Measurements from ENCODE around the gene CDKAL1. TPM values are rescaled to one million over a fixed set of nuclear protein-coding genes. Genes with fewer than 3 reads are reported as not detected.

Gene CDKAL1
- total and polyA plus RNA-seq, 2 donors (not counting 3 experiments of a cell fraction or from before 2014, with no cell fraction given), result 6.1 to 20.5 TPM

GRCh38 chr6:21158149-21158548 lies 623.9 kb downstream of the CDKAL1 start:
- dilution Hi-C loops (cut with MboI; ENCODE audit: extremely low pct_ligation_motif_present, low sequenced_read_pairs) (no loop called here), intact Hi-C loops (cut with micrococcal nuclease) (no loop called here)
- TF ChIP-seq JUN (IDR thresholded peaks at IDR 0.05; ENCODE audit: borderline replicate concordance, insufficient read depth, insufficient read length, low read depth), result no peak
- TF ChIP-seq EZH2 (IDR thresholded peaks at IDR 0.05; ENCODE audit: borderline replicate concordance, low read depth, low read length, severe bottlenecking), result no peak
- no peak for TF ChIP-seq GATA2 (IDR thresholded peaks at IDR 0.05; ENCODE audit: insufficient read depth, insufficient read length, low read depth, low read length)
- TF ChIP-seq MAX (IDR thresholded peaks at IDR 0.05; ENCODE audit: insufficient read depth, insufficient read length), result no peak
- TF ChIP-seq POLR2A (IDR thresholded peaks at IDR 0.05; ENCODE audit: low read depth, low read length), result no peak
- TF ChIP-seq, protein P1, sequence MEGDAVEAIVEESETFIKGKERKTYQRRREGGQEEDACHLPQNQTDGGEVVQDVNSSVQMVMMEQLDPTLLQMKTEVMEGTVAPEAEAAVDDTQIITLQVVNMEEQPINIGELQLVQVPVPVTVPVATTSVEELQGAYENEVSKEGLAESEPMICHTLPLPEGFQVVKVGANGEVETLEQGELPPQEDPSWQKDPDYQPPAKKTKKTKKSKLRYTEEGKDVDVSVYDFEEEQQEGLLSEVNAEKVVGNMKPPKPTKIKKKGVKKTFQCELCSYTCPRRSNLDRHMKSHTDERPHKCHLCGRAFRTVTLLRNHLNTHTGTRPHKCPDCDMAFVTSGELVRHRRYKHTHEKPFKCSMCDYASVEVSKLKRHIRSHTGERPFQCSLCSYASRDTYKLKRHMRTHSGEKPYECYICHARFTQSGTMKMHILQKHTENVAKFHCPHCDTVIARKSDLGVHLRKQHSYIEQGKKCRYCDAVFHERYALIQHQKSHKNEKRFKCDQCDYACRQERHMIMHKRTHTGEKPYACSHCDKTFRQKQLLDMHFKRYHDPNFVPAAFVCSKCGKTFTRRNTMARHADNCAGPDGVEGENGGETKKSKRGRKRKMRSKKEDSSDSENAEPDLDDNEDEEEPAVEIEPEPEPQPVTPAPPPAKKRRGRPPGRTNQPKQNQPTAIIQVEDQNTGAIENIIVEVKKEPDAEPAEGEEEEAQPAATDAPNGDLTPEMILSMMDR (IDR thresholded peaks at IDR 0.05; ENCODE audit: extremely low read depth in 1 of 2, insufficient read depth in 1 of 2, low read depth in 1 of 2, low read length in 2 of 2), result no peak
- TF ChIP-seq FOS (IDR thresholded peaks at IDR 0.05; ENCODE audit: borderline replicate concordance, insufficient read depth, low read length), result no peak
- TF ChIP-seq MYC (IDR thresholded peaks at IDR 0.05; ENCODE audit: low read depth, low read length), result no peak
- no peak for TF ChIP-seq POLR2AphosphoS5 (IDR thresholded peaks at IDR 0.05; ENCODE audit: insufficient read depth, low read depth, low read length)
- Histone ChIP-seq H3K9ac (replicated peaks; ENCODE audit: extremely low read depth, insufficient read depth, low read length) (no peak overlapping the region), H3K79me2 (ENCODE audit: control insufficient read depth, insufficient read depth, low read length) (no peaks in the 10 kb centered on the region), H3K4me3 (replicated peaks in 1 of 3; ENCODE audit: insufficient read depth in 1 of 3, low read depth in 1 of 3, low read length in 3 of 3) (no peak overlapping the region), H3K9me3 (replicated peaks; ENCODE audit: control insufficient read depth, insufficient read depth, low read length) (no peaks in the 10 kb centered on the region), H4K20me1 (replicated peaks; ENCODE audit: control insufficient read depth, extremely low read depth, insufficient read depth, low read length) (no peaks in the 10 kb centered on the region), H3K36me3 (ENCODE audit: control insufficient read depth in 2 of 2, extremely low read depth in 1 of 2, insufficient read depth in 2 of 2, low read length in 2 of 2) (no peaks in the 10 kb centered on the region), H3K9me1 (replicated peaks; ENCODE audit: control insufficient read depth, extremely low read depth, insufficient read depth, low read length) (no peaks in the 10 kb centered on the region), H3K27me3 (ENCODE audit: control insufficient read depth in 2 of 2, insufficient read depth in 2 of 2, low read length in 2 of 2) (no peaks in the 10 kb centered on the region), H3K4me2 (ENCODE audit: insufficient read depth, low read length) (no peak overlapping the region), H2AFZ (ENCODE audit: low read depth, low read length) (no peak overlapping the region), H3K27ac (ENCODE audit: insufficient read depth, low read depth, low read length) (no peak overlapping the region), H3K4me1 (ENCODE audit: control insufficient read depth, extremely low read depth, insufficient read depth, low read length) (no peaks in the 10 kb centered on the region)
- BruUV-seq (replicated peaks), result no TSS peak
- POLR2A ChIA-PET, result no interaction called here
- CTCF ChIA-PET, result interaction anchor here (1.0 to 1.8 kb wide), 2 partner anchors 10 to 11 kb away, joined by 5 read pairs; no protein-coding TSS in a partner anchor
- FAIRE-seq, result no peak
- no peak for DNase-seq (ENCODE audit: low read depth, low spot score)
